GM21825 (cell line): Measurements from ENCODE around the gene TMEM151B.

Source experiments
- ATAC-seq: cut with Tn5 transposase; IDR thresholded peaks from one replicate; pipeline ENCODE4 v1.9.1; 2021; ENCODE audit warnings: mild to moderate bottlenecking, moderate library complexity; ENCODE audit not compliant: unreplicated experiment

Gene TMEM151B

GRCh38 chr6:44232676-44233566 lies 37.3 kb upstream of the TMEM151B start:
- ATAC-seq: no peak

- ATAC-seq: no peak
Measured at GRCh38 chr6:44233567-44234100, 36.6 kb upstream of the TMEM151B start.

- no peak for ATAC-seq
Measured at GRCh38 chr6:44234101-44235025, 35.9 kb upstream of the TMEM151B start.

GRCh38 chr6:44235269-44235668 lies 35.0 kb upstream of the TMEM151B start:
- no peak for ATAC-seq

- ATAC-seq: no peak
Measured at GRCh38 chr6:44235891-44236516, 34.2 kb upstream of the TMEM151B start.

- peak; percentile 51 for ATAC-seq
Measured at GRCh38 chr6:44237021-44237812, 33.0 kb upstream of the TMEM151B start.

- ATAC-seq: peak; percentile 79
Measured at GRCh38 chr6:44237813-44238433, 32.3 kb upstream of the TMEM151B start.

GRCh38 chr6:44238687-44239350 lies 31.4 kb upstream of the TMEM151B start:
- no peak for ATAC-seq

- ATAC-seq: no peak
Measured at GRCh38 chr6:44243345-44243744, 26.9 kb upstream of the TMEM151B start.

GRCh38 chr6:44245391-44245911 lies 24.8 kb upstream of the TMEM151B start:
- ATAC-seq: no peak

- peak; percentile 46 for ATAC-seq
Measured at GRCh38 chr6:44245912-44246662, 24.2 kb upstream of the TMEM151B start.

- ATAC-seq: peak; percentile 58
Measured at GRCh38 chr6:44246663-44247337, 23.4 kb upstream of the TMEM151B start, which contains the start of gene HSP90AB1. HSP90AB1 (plus strand) TSS chr6:44247101; CDS start chr6:44248630, 1,529 bp downstream.

GRCh38 chr6:44247338-44248302 lies 22.6 kb upstream of the TMEM151B start:
- peak; percentile 29 for ATAC-seq

- ATAC-seq: no peak
Measured at GRCh38 chr6:44248579-44248978, 21.7 kb upstream of the TMEM151B start.

- no peak for ATAC-seq
Measured at GRCh38 chr6:44249082-44249748, 21.0 kb upstream of the TMEM151B start.
